ENCODE measurements around the gene CPNE1.

- TF ChIP-seq CTCF (IDR thresholded peaks at IDR 0.05 in 4 of 5, conservative IDR thresholded peaks at IDR 0.05 in 1 of 5) (no peak), POLR2A (IDR thresholded peaks at IDR 0.05) (no peak)
Observed at GRCh38 chr20:35710884-35711587, 46.3 kb upstream of the CPNE1 start.
